B cell (primary cell): ENCODE data around the gene MMP2. TPM values are rescaled to one million over a fixed set of nuclear protein-coding genes. Genes with fewer than 3 reads are reported as not detected.

Source experiments
- ATAC-seq: fragments of 200-7000 bp; cut with Tn5 transposase; one replicate; pipeline ENCODE4 v1.10.0; 2021; ENCODE audit warnings: low read depth, mild to moderate bottlenecking, moderate number of reproducible peaks, moderate library complexity
- CTCF ChIA-PET: fragments of 350-600 bp; sonication (Branson Sonifier 250); formaldehyde crosslinking; loops from one replicate; lab custom pipeline; 2021; ENCODE audit warnings: antibody characterized with exemption, inconsistent platforms; lab: Charles Lee
- POLR2A ChIA-PET: fragments of 350-600 bp; sonication (Branson Sonifier 250); formaldehyde crosslinking; loops from one replicate; lab custom pipeline; 2021; ENCODE audit warnings: antibody characterized with exemption; lab: Charles Lee
- DNase-seq: peaks from one replicate; pipeline ENCODE4 v3.0.0; 2013
- H2AFZ ChIP-seq: 2 replicates; pipeline ENCODE4 v1.6.1; 2012; ENCODE audit warnings: mild to moderate bottlenecking, low read depth, low read length; ENCODE audit not compliant: insufficient read depth, poor library complexity, severe bottlenecking
- H3K27ac ChIP-seq, 2 donors: 1 replicate in 1 of 2; 2 replicates in 1 of 2; pipeline ENCODE4 v1.5.1; 2012 to 2013; ENCODE audit warnings: low read length in 2 of 2, mild to moderate bottlenecking in 2 of 2, moderate library complexity in 1 of 2
- H3K27me3 ChIP-seq, 4 experiments: fragments of 200-600 bp in 1 of 4; sonication (generic) in 1 of 4; replicated peaks in 1 of 4; 1 replicate in 2 of 4; 2 replicates in 2 of 4; pipeline versions ENCODE4 v1.6.1 to v1.7.0; 2013 to 2016; ENCODE audit warnings: low read length in 3 of 4, mild to moderate bottlenecking in 2 of 4, mixed read lengths in 1 of 4, moderate library complexity in 1 of 4; ENCODE audit not compliant: insufficient read depth in 4 of 4, control insufficient read depth in 3 of 4; ENCODE audit errors: control extremely low read depth in 1 of 4
- H3K36me3 ChIP-seq, 2 experiments: replicated peaks in 1 of 2; 1 replicate in 1 of 2; 2 replicates in 1 of 2; pipeline versions ENCODE4 v1.6.1 to v1.7.1; 2013; ENCODE audit warnings: low read length in 1 of 2; ENCODE audit not compliant: insufficient read depth in 2 of 2, control insufficient read depth in 1 of 2; ENCODE audit errors: control extremely low read depth in 1 of 2, extremely low read depth in 1 of 2
- H3K4me1 ChIP-seq, 2 donors: fragments of 200-600 bp in 1 of 2; sonication (generic) in 1 of 2; 1 replicate in 1 of 2; 2 replicates in 1 of 2; pipeline versions ENCODE4 v1.5.1 to v1.6.1; 2013 to 2017; ENCODE audit warnings: low read length in 2 of 2; ENCODE audit not compliant: control insufficient read depth in 2 of 2, insufficient read depth in 2 of 2
- H3K4me2 ChIP-seq: replicated peaks from 2 replicates; pipeline ENCODE3; 2012; ENCODE audit warnings: mild to moderate bottlenecking, low read depth, low read length; ENCODE audit not compliant: poor library complexity, severe bottlenecking
- H3K4me3 ChIP-seq, 5 experiments: fragments of 200-600 bp in 1 of 5; sonication (generic) in 1 of 5; 1 replicate in 3 of 5; 2 replicates in 2 of 5; pipeline versions ENCODE4 v1.5.1 to v1.7.0; 2011 to 2016; ENCODE audit warnings: low read length in 4 of 5, mild to moderate bottlenecking in 4 of 5, low read depth in 2 of 5, control low read depth in 1 of 5, moderate library complexity in 1 of 5; ENCODE audit not compliant: insufficient read depth in 1 of 5; ENCODE audit errors: control extremely low read depth in 1 of 5, extremely low read depth in 1 of 5
- H3K79me2 ChIP-seq: fragments of 200-600 bp; sonication (generic); one replicate; pipeline ENCODE4 v1.6.0; 2016; ENCODE audit warnings: low read length; ENCODE audit not compliant: control insufficient read depth, insufficient read depth
- H3K9ac ChIP-seq: fragments of 200-600 bp; sonication (generic); 2 replicates; pipeline ENCODE4 v1.6.1; 2017; ENCODE audit warnings: mild to moderate bottlenecking, low read length, moderate library complexity
- H3K9me3 ChIP-seq, 3 donors: one replicate each; pipeline versions ENCODE4 v1.6.1 to v1.7.1; 2013; ENCODE audit warnings: low read length in 2 of 3; ENCODE audit not compliant: control insufficient read depth in 2 of 3, insufficient read depth in 1 of 3; ENCODE audit errors: control extremely low read depth in 1 of 3
- H4K20me1 ChIP-seq: 2 replicates; pipeline ENCODE4 v1.6.0; 2012; ENCODE audit warnings: mild to moderate bottlenecking, low read length; ENCODE audit not compliant: insufficient read depth, control insufficient read depth, poor library complexity, severe bottlenecking
- H3K27ac Mint-ChIP-seq: one replicate; pipeline ENCODE4 v1.8.0; 2021; ENCODE audit warnings: mixed read lengths
- H3K27me3 Mint-ChIP-seq: one replicate; pipeline ENCODE4 v1.8.0; 2021; ENCODE audit warnings: mixed read lengths
- H3K4me1 Mint-ChIP-seq: one replicate; pipeline ENCODE4 v1.8.0; 2021; ENCODE audit warnings: mixed read lengths
- H3K4me3 Mint-ChIP-seq: one replicate; pipeline ENCODE4 v1.8.0; 2021; ENCODE audit warnings: mixed read lengths
- H3K9me3 Mint-ChIP-seq: one replicate; pipeline ENCODE4 v1.8.0; 2022; ENCODE audit warnings: mixed read lengths; ENCODE audit not compliant: insufficient read depth
- CTCF ChIP-seq: fragments of 200-600 bp; IDR thresholded peaks from one replicate; pipeline ENCODE4 v1.8.0; 2022; ENCODE audit warnings: antibody characterized with exemption, mild to moderate bottlenecking
- EZH2 ChIP-seq: IDR thresholded peaks from 2 replicates; pipeline ENCODE4 v1.6.1; 2012; ENCODE audit warnings: borderline replicate concordance, low read depth, mild to moderate bottlenecking, moderate library complexity, low read length; ENCODE audit not compliant: insufficient read depth, poor library complexity, severe bottlenecking
- WGBS: methylation state at CpG from one replicate; pipeline ENCODE4 v1.1.5; 2013; ENCODE audit warnings: missing lambda C conversion rate; ENCODE audit not compliant: insufficient coverage; 5-methylcytosine and 5-hydroxymethylcytosine counted together
- intact Hi-C: fragments of 100-400 bp; cut with micrococcal nuclease; formaldehyde crosslinking; loops from one replicate; pipeline ENCODE4 v1.10.0; 2022
- polyA plus RNA-seq: library from polyadenylated mRNA; depleted of rRNA; stranded (reverse); fragments of >200 nt; gene quantifications from 2 replicates; pipeline ENCODE4 v1.2.3, GENCODE V29; 2012
- total RNA-seq, 2 donors: library from RNA; stranded (reverse); fragments of 120-200 nt in 1 of 2; gene quantifications; 1 replicate in 1 of 2; 2 replicates in 1 of 2; pipeline versions ENCODE4 v1.2.3 to v1.2.4, GENCODE V29; 2013 to 2022

The MMP2 gene
- total and polyA plus RNA-seq, 2 donors (not counting 1 experiment from before 2014, with no cell fraction given), result not detected

GRCh38 chr16:55534756-55535155 lies 55.8 kb downstream of the MMP2 start:
- no peak overlapping the region for H3K27ac ChIP-seq
- ATAC-seq, result no peak
- TF ChIP-seq CTCF (no peak), EZH2 (no peak)
- no peaks in the 10 kb centered on the region for H3K36me3 ChIP-seq
- no peak overlapping the region for H2AFZ ChIP-seq
- Mint-ChIP-seq H3K4me1 (no peaks in the 10 kb centered on the region), H3K4me3 (no peak overlapping the region), H3K27me3 (no peaks in the 10 kb centered on the region), H3K27ac (no peak overlapping the region), H3K9me3 (no peaks in the 10 kb centered on the region)
- DNase-seq, result no peak
- no peak overlapping the region for H3K9ac ChIP-seq
- no peaks in the 10 kb centered on the region for H4K20me1 ChIP-seq
- ChIA-PET POLR2A (no interaction called here), CTCF (interaction anchor here (1.1 kb wide), 1 partner anchor 13 kb away, joined by 3 read pairs; no protein-coding TSS in a partner anchor)
- H3K27me3 ChIP-seq, result no peaks in the 10 kb centered on the region
- no peak overlapping the region for H3K4me2 ChIP-seq
- no peak overlapping the region for H3K4me3 ChIP-seq
- WGBS, result no CpG with 5 or more reads among the region's 2 CpGs
- intact Hi-C loops, result no loop called here
- H3K4me1 ChIP-seq, result no peaks in the 10 kb centered on the region
- no peaks in the 10 kb centered on the region for H3K9me3 ChIP-seq
- no peaks in the 10 kb centered on the region for H3K79me2 ChIP-seq

- no peak overlapping the region for H3K27ac Mint-ChIP-seq
- no CpG with 5 or more reads among the region's 5 CpGs for WGBS
- H3K9ac ChIP-seq, result no peak overlapping the region
- no peak overlapping the region for H3K4me3 ChIP-seq
- ATAC-seq (no peak), DNase-seq (no peak)
- H3K4me1 Mint-ChIP-seq, result no peaks in the 10 kb centered on the region
- ChIA-PET POLR2A (no interaction called here), CTCF (interaction anchor here (1.3 kb wide), 1 partner anchor 10 kb away, joined by 3 read pairs; no protein-coding TSS in a partner anchor)
- no peaks in the 10 kb centered on the region for H3K9me3 ChIP-seq
- no peak overlapping the region for H3K27ac ChIP-seq
- no peaks in the 10 kb centered on the region for H3K27me3 Mint-ChIP-seq
- no peaks in the 10 kb centered on the region for H3K9me3 Mint-ChIP-seq
- no peaks in the 10 kb centered on the region for H3K36me3 ChIP-seq
- H3K4me2 ChIP-seq, result no peak overlapping the region
- no peaks in the 10 kb centered on the region for H3K79me2 ChIP-seq
- no peaks in the 10 kb centered on the region for H3K27me3 ChIP-seq
- H3K4me3 Mint-ChIP-seq, result no peak overlapping the region
- H3K4me1 ChIP-seq, result no peaks in the 10 kb centered on the region
- TF ChIP-seq CTCF (no peak), EZH2 (no peak)
- intact Hi-C loops, result no loop called here
- no peak overlapping the region for H2AFZ ChIP-seq
- H4K20me1 ChIP-seq, result no peaks in the 10 kb centered on the region
Observed at GRCh38 chr16:55539049-55539448, 60.1 kb downstream of the MMP2 start.
